ENCODE data around the gene ANKRD24. TPM values are rescaled to one million over a fixed set of nuclear protein-coding genes. Genes with fewer than 3 reads are reported as not detected.
A peak's percentile ranks its signal among the peaks of the same experiment; 100 is the strongest.
"Not testable (repeated sequence)": the region's sequence is repeated elsewhere in the genome, so short reads cannot be mapped to it uniquely, and the experiment has no call there.

ANKRD24 gene
- total and polyA plus RNA-seq, 7 donors, result 0.36 to 1.2 (median 0.72) TPM; not detected in 1

GRCh38 chr19:4233282-4233853 lies 50.9 kb downstream of the ANKRD24 start:
- H3K9me3 ChIP-seq, result no peaks in the 10 kb centered on the region
- TF ChIP-seq EP300 (IDR thresholded peaks at IDR 0.05) (no peak), POLR2A (IDR thresholded peaks at IDR 0.05) (no peak), CTCF (IDR thresholded peaks at IDR 0.05) (peak in 1 of 4 experiments; percentile 35)
- no peak overlapping the region for H3K4me3 ChIP-seq
- H3K27ac ChIP-seq, result no peak overlapping the region
- DNase-seq, result no peak
- WGBS, 2 donors, result 21 to 45% methylated on average over 11 of the region's 11 CpGs
- H3K4me1 ChIP-seq, result no peaks in the 10 kb centered on the region
- intact Hi-C loops (cut with DNase I), result no loop called here
- peaks cover 12 to 57% (median 22%) of the 10 kb centered on the region in 3 donors for H3K27me3 ChIP-seq
- H3K36me3 ChIP-seq, result no peaks in the 10 kb centered on the region

- no peaks in the 10 kb centered on the region for H3K36me3 ChIP-seq
- H3K4me1 ChIP-seq, result no peaks in the 10 kb centered on the region
- 50 to 63% methylated on average over 21 of the region's 21 CpGs for WGBS, 2 donors
- no peak for DNase-seq
- H3K27me3 ChIP-seq, result peaks cover 9 to 48% (median 17%) of the 10 kb centered on the region in 3 donors
- H3K9me3 ChIP-seq, result no peaks in the 10 kb centered on the region
- TF ChIP-seq EP300 (IDR thresholded peaks at IDR 0.05), result no peak
- H3K27ac ChIP-seq, result no peak overlapping the region
- intact Hi-C loops (cut with DNase I), result no loop called here
- no peak overlapping the region for H3K4me3 ChIP-seq
Measured at GRCh38 chr19:4234142-4234861, 51.8 kb downstream of the ANKRD24 start.

GRCh38 chr19:4234862-4235201 lies 52.3 kb downstream of the ANKRD24 start:
- whole genome bisulfite sequencing, 2 donors, result 71 to 81% methylated on average over 13 of the region's 13 CpGs
- no peaks in the 10 kb centered on the region for H3K4me1 ChIP-seq
- no peak for DNase-seq
- no peaks in the 10 kb centered on the region for H3K36me3 ChIP-seq
- peaks cover 6 to 42% (median 13%) of the 10 kb centered on the region in 3 donors for H3K27me3 ChIP-seq
- no peaks in the 10 kb centered on the region for H3K9me3 ChIP-seq
- H3K4me3 ChIP-seq, result no peak overlapping the region
- TF ChIP-seq CTCF (IDR thresholded peaks at IDR 0.05) (no peak), POLR2A (IDR thresholded peaks at IDR 0.05) (no peak), POLR2AphosphoS5 (IDR thresholded peaks at IDR 0.05) (no peak), EP300 (IDR thresholded peaks at IDR 0.05) (no peak)
- H3K27ac ChIP-seq, result no peak overlapping the region
- intact Hi-C loops (cut with DNase I), result no loop called here

GRCh38 chr19:4237510-4237909 lies 55.0 kb downstream of the ANKRD24 start:
- H3K9me3 ChIP-seq; intact Hi-C loops (cut with DNase I); H3K36me3 ChIP-seq; H3K4me3 ChIP-seq; H3K4me1 ChIP-seq; H3K27ac ChIP-seq; DNase-seq: not testable (repeated sequence)
- H3K27me3 ChIP-seq, result peaks cover 6 to 22% (median 7%) of the 10 kb centered on the region in 3 donors
- 91 to 95% methylated on average over 16 of the region's 16 CpGs for WGBS, 2 donors

GRCh38 chr19:4238831-4239230 lies 56.3 kb downstream of the ANKRD24 start:
- no peak for DNase-seq
- WGBS, 2 donors, result 89 to 91% methylated on average over 4 of the region's 4 CpGs

More at GRCh38 chr19:4238831-4239230, 56.3 kb downstream of the ANKRD24 start:
- TF ChIP-seq POLR2A (IDR thresholded peaks at IDR 0.05) (no peak), CTCF (IDR thresholded peaks at IDR 0.05) (no peak), POLR2AphosphoS5 (IDR thresholded peaks at IDR 0.05) (no peak), EP300 (IDR thresholded peaks at IDR 0.05) (no peak)
- peaks cover 0 to 8% (median 0%) of the 10 kb centered on the region in 3 donors for H3K27me3 ChIP-seq
- no peaks in the 10 kb centered on the region for H3K4me1 ChIP-seq
- no peak overlapping the region for H3K4me3 ChIP-seq
- intact Hi-C loops (cut with DNase I), result no loop called here
- H3K27ac ChIP-seq, result no peak overlapping the region
- H3K36me3 ChIP-seq, result no peaks in the 10 kb centered on the region
- H3K9me3 ChIP-seq, result peaks cover 0 to 5% (median 2%) of the 10 kb centered on the region in 4 donors
